GM19023 (cell line): ENCODE data around the gene METTL27.
"Not testable (repeated sequence)": the region's sequence is repeated elsewhere in the genome, so short reads cannot be mapped to it uniquely, and the experiment has no call there.

Experiments used
- ATAC-seq: cut with Tn5 transposase; IDR thresholded peaks from one replicate; pipeline ENCODE4 v1.9.1; 2021; ENCODE audit warnings: mild to moderate bottlenecking, moderate library complexity; ENCODE audit not compliant: unreplicated experiment

METTL27 gene

GRCh38 chr7:73822319-73823173, 19.8 kb downstream of the METTL27 start:
- ATAC-seq, result no peak

- ATAC-seq, result not testable (repeated sequence)
Measured at GRCh38 chr7:73821597-73822285, 20.6 kb downstream of the METTL27 start.

- ATAC-seq, result no peak
Measured at GRCh38 chr7:73820013-73820412, 22.3 kb downstream of the METTL27 start.

GRCh38 chr7:73817121-73817520, 25.2 kb downstream of the METTL27 start:
- ATAC-seq, result no peak

GRCh38 chr7:73815436-73815835, 26.9 kb downstream of the METTL27 start:
- ATAC-seq, result no peak

GRCh38 chr7:73812996-73813395, 29.3 kb downstream of the METTL27 start:
- ATAC-seq, result no peak

GRCh38 chr7:73811760-73812168, 30.6 kb downstream of the METTL27 start:
- no peak for ATAC-seq

GRCh38 chr7:73810998-73811360, 31.3 kb downstream of the METTL27 start:
- ATAC-seq, result no peak

GRCh38 chr7:73809467-73809951, 32.8 kb downstream of the METTL27 start:
- no peak for ATAC-seq

- no peak for ATAC-seq
Measured at GRCh38 chr7:73802459-73802858, 39.9 kb downstream of the METTL27 start.

- ATAC-seq, result no peak
Measured at GRCh38 chr7:73801577-73801976, 40.7 kb downstream of the METTL27 start.

GRCh38 chr7:73799282-73800141, 42.8 kb downstream of the METTL27 start:
- ATAC-seq, result no peak

GRCh38 chr7:73797176-73797575, 45.1 kb downstream of the METTL27 start:
- ATAC-seq, result not testable (repeated sequence)

- ATAC-seq, result not testable (repeated sequence)
Measured at GRCh38 chr7:73796656-73797055, 45.7 kb downstream of the METTL27 start.

GRCh38 chr7:73795188-73795587, 47.1 kb downstream of the METTL27 start:
- ATAC-seq, result not testable (repeated sequence)

GRCh38 chr7:73791170-73791690, 51.1 kb downstream of the METTL27 start:
- ATAC-seq, result not testable (repeated sequence)

- ATAC-seq, result no peak
Measured at GRCh38 chr7:73789051-73789450, 53.3 kb downstream of the METTL27 start.

- ATAC-seq, result not testable (repeated sequence)
Measured at GRCh38 chr7:73787786-73788048, 54.6 kb downstream of the METTL27 start.

GRCh38 chr7:73786588-73786987, 55.7 kb downstream of the METTL27 start:
- ATAC-seq, result no peak
